Memory B cell (primary cell): ENCODE data around the gene ANKRD65.
A peak's percentile ranks its signal among the peaks of the same experiment; 100 is the strongest.
"Not testable (repeated sequence)": the region's sequence is repeated elsewhere in the genome, so short reads cannot be mapped to it uniquely, and the experiment has no call there.

ENCODE experiments used
- ATAC-seq: fragments of 150-1000 bp; cut with Tn5 transposase; 2 replicates; pipeline ENCODE4 v1.10.0; 2021; ENCODE audit warnings: low read depth, mild to moderate bottlenecking, moderate library complexity
- DNase-seq, 2 donors: peaks; one replicate each; pipeline ENCODE4 v3.0.0; 2022; ENCODE audit warnings: low spot score in 2 of 2
- H3K27ac Mint-ChIP-seq: one replicate; pipeline ENCODE4 v1.8.0; 2022; ENCODE audit warnings: mild to moderate bottlenecking, moderate library complexity, mixed read lengths
- H3K27me3 Mint-ChIP-seq: one replicate; pipeline ENCODE4 v1.8.0; 2022; ENCODE audit warnings: mixed read lengths
- H3K36me3 Mint-ChIP-seq: one replicate; pipeline ENCODE4 v1.8.0; 2022; ENCODE audit warnings: mild to moderate bottlenecking, mixed read lengths
- H3K4me1 Mint-ChIP-seq: one replicate; pipeline ENCODE4 v1.8.0; 2022; ENCODE audit warnings: mixed read lengths
- H3K4me3 Mint-ChIP-seq: one replicate; pipeline ENCODE4 v1.8.0; 2022; ENCODE audit warnings: mild to moderate bottlenecking, moderate library complexity, mixed read lengths
- H3K9me3 Mint-ChIP-seq: one replicate; pipeline ENCODE4 v1.8.0; 2022; ENCODE audit warnings: mixed read lengths

ANKRD65 gene

DNA sequence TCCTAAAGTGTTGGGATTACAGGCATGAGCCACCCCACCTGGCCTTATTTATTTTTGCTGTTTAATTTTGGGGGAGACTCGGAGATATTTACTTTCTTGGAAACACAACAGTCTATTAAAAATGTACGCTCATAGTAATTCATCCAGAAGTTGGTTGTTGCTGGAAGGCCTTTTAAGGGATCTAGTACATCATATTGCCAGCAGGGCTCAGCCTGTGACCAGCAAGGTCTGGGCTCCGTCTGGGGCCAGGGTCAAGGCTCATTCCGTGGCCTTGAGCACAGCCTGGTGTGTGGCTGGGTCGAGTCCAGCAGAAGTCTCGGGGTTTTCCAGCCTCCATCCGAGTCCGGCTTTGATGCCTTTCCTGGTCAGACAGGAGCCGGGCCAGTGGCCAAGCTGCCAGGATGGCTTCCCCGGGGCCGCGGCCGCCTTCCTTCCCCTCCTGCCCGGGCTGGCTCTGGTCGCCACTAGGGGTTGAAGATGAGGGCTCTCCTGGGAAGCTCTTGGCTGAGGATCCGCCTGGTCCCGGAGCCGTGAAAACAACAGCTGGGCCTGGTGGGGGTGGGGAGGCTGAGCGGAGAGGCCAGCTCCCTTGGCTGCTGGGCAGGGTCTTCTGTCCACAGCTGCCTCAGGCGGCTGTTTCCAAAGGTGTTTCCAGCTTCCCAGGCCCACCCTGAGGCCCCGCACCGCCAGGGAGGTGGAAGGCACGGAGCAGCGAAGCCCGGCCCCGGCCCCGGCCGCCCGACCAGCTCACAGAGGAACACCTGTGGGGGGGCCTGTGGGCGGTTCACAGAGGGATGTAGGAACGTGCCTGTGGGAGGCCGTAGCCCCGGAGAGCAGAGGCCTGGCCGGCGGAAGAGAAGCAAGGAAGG, 9.3 kb upstream of the ANKRD65 start:
- Mint-ChIP-seq H3K27me3 (peaks cover 23% of the 10 kb centered on the region), H3K36me3 (peaks cover 2% of the 10 kb centered on the region), H3K4me1 (peaks cover 5% of the 10 kb centered on the region), H3K9me3 (no peaks in the 10 kb centered on the region), H3K27ac (no peak overlapping the region), H3K4me3 (no peak overlapping the region)
- ATAC-seq: no peak
- peak in 1 of 2 donors; percentile 13 for DNase-seq

DNA sequence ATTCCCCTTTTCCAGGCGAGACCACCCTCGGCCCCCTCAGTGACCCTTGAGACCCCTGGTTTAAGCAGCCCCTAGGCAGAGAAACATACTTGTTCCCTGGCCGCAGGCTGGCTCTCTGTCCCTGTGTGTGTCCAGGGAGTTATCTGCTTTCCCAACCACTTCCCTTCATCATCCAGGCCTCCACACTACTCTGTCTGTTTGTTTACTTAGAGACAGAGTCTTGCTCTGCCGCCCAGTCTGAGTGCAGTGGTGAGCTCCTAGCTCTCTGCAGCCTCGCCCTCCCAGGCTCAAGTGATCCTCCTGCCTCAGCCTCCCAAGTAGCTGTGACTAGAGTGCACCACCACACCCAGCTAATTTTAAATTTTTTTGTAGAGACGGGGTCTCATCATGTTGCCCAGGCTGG, 8.6 kb upstream of the ANKRD65 start:
- Mint-ChIP-seq H3K4me1 (no peaks in the 10 kb centered on the region), H3K4me3 (no peak overlapping the region), H3K36me3 (peaks cover 2% of the 10 kb centered on the region), H3K9me3 (no peaks in the 10 kb centered on the region), H3K27me3 (peaks cover 21% of the 10 kb centered on the region), H3K27ac (no peak overlapping the region)
- ATAC-seq (no peak), DNase-seq (no peak)

DNA sequence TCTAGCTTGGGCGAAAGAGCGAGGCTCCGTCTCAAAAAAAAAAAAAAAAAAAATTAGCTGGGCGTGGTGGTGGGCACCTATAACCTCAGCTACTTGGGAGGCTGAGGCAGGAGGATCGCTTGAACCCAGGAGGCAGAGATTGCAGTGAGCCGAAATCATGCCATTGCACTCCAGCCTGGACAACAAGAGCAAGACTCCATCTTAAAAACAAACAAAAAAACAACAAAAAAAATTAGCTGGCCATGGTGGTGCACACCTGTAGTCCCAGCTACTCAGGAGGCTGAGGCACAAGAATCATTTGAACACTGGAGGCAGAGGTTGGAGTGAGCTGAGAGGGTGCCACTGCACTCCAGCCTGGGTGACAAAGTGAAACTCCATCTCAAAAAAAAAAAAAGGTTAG, 7.9 kb upstream of the ANKRD65 start:
- DNase-seq, H3K36me3 Mint-ChIP-seq, H3K27ac Mint-ChIP-seq, H3K4me3 Mint-ChIP-seq, H3K9me3 Mint-ChIP-seq, ATAC-seq, H3K4me1 Mint-ChIP-seq: not testable (repeated sequence)
- H3K27me3 Mint-ChIP-seq: peaks cover 21% of the 10 kb centered on the region

DNA sequence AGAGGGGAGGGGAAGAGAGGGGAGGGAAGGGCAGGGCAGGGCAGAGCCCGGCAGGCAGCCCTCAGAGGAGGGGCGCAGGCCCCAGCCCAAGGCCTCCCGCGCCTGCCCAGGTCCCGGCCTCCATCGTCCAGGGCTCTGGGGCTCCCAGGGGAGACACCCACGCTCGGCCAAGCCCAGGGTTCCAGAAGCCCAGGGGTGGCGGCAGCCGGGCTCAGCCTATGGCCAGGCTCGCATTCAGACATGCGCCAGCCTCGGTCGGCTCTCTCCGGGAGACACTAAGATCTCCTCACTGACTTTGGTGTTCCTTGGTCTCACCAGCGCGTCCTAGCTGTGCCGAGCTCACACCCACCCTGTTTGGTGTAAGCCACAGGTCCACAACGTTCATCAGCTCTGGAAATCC, 7.1 kb upstream of the ANKRD65 start:
- peaks cover 19% of the 10 kb centered on the region for H3K27me3 Mint-ChIP-seq
- no peaks in the 10 kb centered on the region for H3K9me3 Mint-ChIP-seq

DNA sequence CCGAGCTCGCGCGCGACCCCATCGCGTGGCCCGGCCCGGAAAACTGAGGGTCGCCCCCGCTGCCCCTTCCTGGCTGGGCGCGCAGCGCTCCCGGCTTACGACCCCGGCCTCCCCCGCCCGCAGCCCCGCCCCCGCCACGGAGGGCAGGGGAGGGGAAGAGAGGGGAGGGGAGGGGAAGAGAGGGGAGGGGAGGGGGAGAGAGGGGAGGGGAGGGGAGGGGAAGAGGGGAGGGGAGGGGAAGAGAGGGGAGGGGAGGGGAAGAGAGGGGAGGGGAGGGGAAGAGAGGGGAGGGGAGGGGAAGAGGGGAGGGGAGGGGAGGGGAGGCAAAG, 6.7 kb upstream of the ANKRD65 start:
- no peak for DNase-seq
- Mint-ChIP-seq H3K4me1 (no peaks in the 10 kb centered on the region), H3K9me3 (no peaks in the 10 kb centered on the region)

More for the DNA sequence above, 7.1 kb upstream of the ANKRD65 start:
- DNase-seq: peak in 1 of 2 donors; percentile 14
- Mint-ChIP-seq H3K4me1 (no peaks in the 10 kb centered on the region), H3K27ac (no peak overlapping the region), H3K36me3 (peaks cover 2% of the 10 kb centered on the region), H3K4me3 (no peak overlapping the region)
- ATAC-seq: no peak

DNA sequence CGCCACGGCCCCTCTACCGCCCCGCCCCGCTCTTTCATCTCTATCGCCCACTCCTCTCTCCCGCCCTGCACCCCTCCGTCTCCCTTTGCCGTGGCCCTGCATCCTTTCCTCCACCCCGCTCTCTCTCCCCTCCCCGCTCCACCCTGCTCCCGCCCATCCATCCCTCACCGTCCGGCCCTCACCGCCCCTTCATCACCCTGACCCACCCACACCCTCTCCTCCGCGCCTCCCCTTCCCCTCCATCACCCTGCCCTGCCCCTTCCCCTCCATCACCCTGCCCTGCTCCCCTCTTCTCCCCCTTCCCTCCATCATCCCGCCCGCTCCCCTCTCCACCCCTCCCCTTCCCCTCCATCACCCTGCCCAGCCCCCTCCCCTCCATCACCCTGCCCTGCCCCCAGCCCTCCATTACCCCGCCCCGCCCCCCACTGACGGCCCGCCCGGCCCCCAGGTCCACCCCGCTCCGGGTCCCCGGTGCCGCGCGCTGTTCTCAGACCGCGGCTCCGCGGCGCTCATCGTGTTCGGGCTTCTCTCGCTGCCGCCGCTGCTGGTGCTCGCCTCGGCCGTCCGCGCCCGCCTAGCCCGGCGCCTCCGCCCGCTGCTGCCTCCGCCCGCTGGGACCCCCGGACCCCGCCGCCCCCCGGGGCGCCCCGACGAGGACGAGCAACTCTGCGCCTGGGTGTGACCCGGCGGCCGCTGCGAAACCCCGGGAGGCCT, 6.2 kb upstream of the ANKRD65 start:
- H3K4me3 Mint-ChIP-seq: no peak overlapping the region
- ATAC-seq (no peak), DNase-seq (no peak)
- H3K4me1 Mint-ChIP-seq: no peaks in the 10 kb centered on the region
- peaks cover 23% of the 10 kb centered on the region for H3K27me3 Mint-ChIP-seq
- peaks cover 2% of the 10 kb centered on the region for H3K36me3 Mint-ChIP-seq
- no peaks in the 10 kb centered on the region for H3K9me3 Mint-ChIP-seq
- H3K27ac Mint-ChIP-seq: no peak overlapping the region

More for the DNA sequence above, 6.7 kb upstream of the ANKRD65 start:
- peaks cover 23% of the 10 kb centered on the region for H3K27me3 Mint-ChIP-seq
- no peak overlapping the region for H3K4me3 Mint-ChIP-seq
- peaks cover 2% of the 10 kb centered on the region for H3K36me3 Mint-ChIP-seq
- no peak overlapping the region for H3K27ac Mint-ChIP-seq
- ATAC-seq: no peak

DNA sequence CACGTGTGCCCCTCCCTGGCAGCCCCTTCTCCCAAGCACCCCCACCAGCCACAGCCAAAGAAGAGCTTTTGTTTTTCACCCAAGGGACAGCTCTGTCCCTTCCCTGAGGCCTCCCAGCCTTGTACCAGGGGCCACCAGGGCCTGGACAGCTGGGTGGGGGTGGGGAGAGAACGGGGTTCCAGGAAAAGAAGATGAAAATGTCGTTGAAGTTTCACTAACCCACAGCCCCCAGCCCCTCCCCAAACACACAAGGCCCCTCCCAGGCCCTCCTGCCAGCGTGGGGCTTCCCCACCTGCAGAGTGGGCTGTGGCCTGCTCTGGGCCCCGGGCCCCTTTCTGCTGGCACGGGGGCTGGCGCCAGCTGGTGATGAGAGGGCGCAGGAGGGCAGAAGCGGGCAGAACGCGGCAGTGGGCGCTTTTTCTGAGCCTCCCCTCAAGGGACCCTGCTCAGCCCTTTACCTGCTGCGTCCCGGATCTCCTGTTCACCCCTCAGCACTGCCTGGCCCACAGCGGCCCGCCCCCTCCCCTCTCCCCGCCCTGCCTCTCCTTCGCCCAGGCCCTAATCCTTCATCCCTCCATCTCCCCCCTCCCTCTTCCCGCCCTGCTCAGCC, 5.5 kb upstream of the ANKRD65 start:
- Mint-ChIP-seq H3K9me3 (no peaks in the 10 kb centered on the region), H3K4me3 (peak overlapping the region; percentile 44), H3K36me3 (peaks cover 2% of the 10 kb centered on the region), H3K27me3 (peaks cover 24% of the 10 kb centered on the region), H3K27ac (no peak overlapping the region), H3K4me1 (no peaks in the 10 kb centered on the region)
- ATAC-seq (peak; percentile 29), DNase-seq (peak in 1 of 2 donors; percentile 15)

DNA sequence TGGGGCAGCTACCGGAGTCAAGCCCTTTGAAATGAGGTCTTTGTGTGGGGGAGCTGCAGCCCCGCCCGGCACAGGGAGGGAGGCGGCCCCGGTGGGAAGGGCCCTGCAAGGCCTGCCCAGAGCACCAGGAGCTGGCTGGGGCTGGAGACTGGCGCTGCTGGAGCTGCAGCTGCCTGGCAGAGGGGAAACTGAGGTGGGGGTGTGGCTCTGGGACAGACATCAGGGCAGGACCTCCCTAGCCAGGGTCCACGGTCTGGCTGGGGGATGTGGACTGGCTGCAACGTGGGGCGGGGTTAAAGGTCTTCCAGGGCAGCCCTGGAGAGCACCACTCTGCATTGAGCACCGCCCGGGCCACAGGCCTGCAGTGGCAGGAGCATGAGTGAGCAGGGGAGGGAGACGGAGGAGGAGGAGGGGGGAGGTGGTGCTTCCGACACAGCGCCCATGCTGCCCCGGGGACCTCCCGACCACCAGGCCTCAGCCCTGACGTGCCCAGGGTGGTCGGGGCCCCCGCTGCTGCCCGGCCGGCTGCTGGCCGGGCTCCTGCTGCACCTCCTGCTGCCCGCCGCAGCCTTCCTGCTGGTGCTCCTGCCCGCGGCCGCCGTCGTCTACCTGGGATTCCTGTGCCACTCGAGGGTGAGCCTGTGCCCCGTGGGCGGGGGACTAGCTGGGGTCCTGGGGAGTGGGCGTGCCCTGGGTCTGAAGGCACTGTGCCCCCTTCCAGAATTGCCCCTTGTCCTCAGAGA, 4.8 kb upstream of the ANKRD65 start:
- Mint-ChIP-seq H3K4me3 (peak overlapping the region; percentile 44), H3K27me3 (peaks cover 24% of the 10 kb centered on the region), H3K9me3 (no peaks in the 10 kb centered on the region), H3K36me3 (peaks cover 2% of the 10 kb centered on the region), H3K4me1 (no peaks in the 10 kb centered on the region), H3K27ac (no peak overlapping the region)
- ATAC-seq (no peak), DNase-seq (peak in 1 of 2 donors; percentile 18)

DNA sequence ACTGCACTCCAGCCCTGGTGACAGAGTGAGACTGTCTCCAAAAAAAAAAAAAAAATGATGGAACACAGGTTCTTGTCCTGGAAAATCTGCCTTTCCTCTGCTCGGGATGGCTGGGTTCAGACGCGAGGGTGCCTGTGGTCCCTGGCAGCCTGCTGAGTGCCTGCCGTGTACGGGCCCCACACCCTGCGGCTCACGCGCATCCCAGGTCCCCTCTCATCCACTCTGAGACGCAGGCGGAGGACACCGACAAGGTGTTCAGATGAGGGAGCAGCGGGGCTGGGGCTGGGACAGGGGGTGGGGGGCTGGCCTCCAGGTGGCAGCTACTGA, 4.3 kb upstream of the ANKRD65 start:
- peaks cover 4% of the 10 kb centered on the region for H3K36me3 Mint-ChIP-seq
- no peak overlapping the region for H3K4me3 Mint-ChIP-seq
- H3K27ac Mint-ChIP-seq: no peak overlapping the region
- H3K27me3 Mint-ChIP-seq: peaks cover 27% of the 10 kb centered on the region
- peaks cover 3% of the 10 kb centered on the region for H3K4me1 Mint-ChIP-seq
- DNase-seq: no peak
- ATAC-seq: no peak
- no peaks in the 10 kb centered on the region for H3K9me3 Mint-ChIP-seq

DNA sequence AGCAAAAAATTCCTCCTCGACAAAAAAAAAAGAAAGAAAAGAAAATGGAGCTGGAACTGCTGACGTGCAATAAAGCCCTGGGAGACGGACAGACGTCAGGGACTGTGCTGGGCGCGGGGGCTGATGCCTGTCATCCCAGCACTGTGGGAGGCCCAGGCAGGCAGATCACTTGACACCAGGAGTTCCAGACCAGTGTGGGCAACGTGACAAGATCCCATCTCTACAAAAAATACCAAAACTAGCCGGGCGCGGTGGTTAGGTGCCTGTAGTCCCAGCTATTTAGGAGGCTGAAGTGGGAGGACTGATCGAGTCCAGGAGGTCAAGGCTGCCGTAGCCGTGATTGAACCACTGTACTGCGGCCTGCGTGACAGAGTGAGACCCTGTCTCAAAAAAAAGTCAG, 3.6 kb upstream of the ANKRD65 start:
- H3K4me1 Mint-ChIP-seq: peaks cover 3% of the 10 kb centered on the region
- ATAC-seq (no peak), DNase-seq (no peak)
- H3K4me3 Mint-ChIP-seq: no peak overlapping the region
- no peak overlapping the region for H3K27ac Mint-ChIP-seq
- peaks cover 4% of the 10 kb centered on the region for H3K36me3 Mint-ChIP-seq
- H3K27me3 Mint-ChIP-seq: peaks cover 24% of the 10 kb centered on the region
- H3K9me3 Mint-ChIP-seq: no peaks in the 10 kb centered on the region

DNA sequence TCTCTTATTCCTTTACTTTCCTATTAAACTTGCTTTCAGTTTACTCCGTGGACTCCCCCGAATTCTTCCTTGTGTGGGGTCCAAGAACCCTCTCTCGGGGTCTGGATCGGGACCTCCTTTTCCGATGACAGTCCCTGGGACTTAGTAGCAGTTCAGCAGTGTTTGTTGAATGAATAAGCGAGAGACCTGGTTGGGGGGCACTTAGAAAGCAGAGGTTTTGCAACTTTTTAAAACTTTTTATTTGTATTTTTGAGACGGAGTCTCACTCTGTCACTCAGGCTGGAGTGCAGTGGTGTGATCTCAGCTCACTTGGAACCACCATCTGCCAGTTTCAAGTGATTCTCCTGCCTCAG, 2.1 kb upstream of the ANKRD65 start:
- ATAC-seq (no peak), DNase-seq (no peak)
- H3K9me3 Mint-ChIP-seq: no peaks in the 10 kb centered on the region
- H3K4me3 Mint-ChIP-seq: no peak overlapping the region
- no peak overlapping the region for H3K27ac Mint-ChIP-seq
- H3K4me1 Mint-ChIP-seq: peaks cover 3% of the 10 kb centered on the region
- H3K27me3 Mint-ChIP-seq: peaks cover 21% of the 10 kb centered on the region
- H3K36me3 Mint-ChIP-seq: peaks cover 2% of the 10 kb centered on the region

DNA sequence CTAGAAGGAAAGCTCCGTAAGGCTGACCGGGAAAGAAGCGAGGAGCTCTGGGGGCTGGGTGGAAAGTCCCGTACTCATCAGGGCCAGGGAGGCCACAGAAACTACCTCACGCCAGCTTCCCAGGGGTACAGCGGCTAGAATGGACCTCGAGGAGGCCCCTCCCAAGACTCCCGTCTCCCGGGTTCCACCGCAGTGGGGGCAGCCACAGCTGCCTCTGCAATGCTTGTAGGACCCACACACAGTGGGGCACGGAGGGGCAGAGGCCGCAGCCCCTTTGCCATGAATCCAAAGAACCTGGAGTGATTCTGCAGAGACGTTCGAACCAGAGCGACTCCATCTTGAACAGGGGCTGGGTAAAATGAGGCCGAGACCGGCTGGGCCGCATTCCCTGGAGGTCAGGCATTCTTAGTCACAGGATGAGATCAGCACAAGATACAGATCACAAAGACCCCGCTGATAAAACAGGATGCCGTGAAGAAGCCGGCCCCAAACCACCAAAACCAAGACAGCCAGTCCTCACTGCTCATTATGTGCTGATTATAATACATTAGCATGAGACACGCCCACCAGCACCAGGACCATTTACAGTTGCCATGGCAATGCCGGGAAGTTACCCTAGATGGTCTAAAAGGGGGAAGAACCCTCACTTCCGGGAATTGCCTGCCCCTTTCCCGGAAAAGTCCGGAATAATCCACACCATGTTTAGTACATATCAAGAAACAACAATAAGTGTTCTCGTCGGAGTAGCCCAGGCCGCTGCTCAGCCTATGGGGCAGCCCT, 1.6 kb upstream of the ANKRD65 start:
- H3K27me3 Mint-ChIP-seq: peaks cover 24% of the 10 kb centered on the region

DNA sequence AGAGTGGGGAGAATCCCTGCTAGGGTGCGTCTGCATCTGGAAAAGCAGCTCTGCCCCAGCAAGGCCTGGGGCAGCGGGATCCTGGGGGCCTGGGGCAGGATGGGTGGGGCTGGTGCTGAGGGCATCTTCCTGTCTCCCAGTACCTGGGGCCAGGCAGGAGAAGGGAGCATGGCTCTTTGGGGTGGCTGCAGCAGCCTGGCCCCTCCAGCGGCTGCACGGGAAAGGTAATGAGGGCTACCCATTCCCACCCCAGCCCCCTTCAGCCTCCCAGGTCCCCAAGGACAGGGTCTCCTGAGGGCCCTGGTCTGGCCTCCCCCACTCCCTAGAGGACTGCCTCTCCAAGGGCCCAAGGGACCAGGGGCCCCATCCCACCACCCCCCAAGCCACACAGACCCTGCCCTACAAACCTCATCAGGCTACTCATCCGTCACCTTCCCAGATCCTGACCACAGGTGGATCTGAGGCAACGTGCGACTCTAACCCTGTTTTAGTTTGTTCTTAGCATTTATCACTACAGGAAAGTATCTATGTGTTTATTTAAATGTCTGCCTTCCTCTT, 910 bp upstream of the ANKRD65 start:
- Mint-ChIP-seq H3K27me3 (peaks cover 23% of the 10 kb centered on the region), H3K9me3 (no peaks in the 10 kb centered on the region), H3K27ac (no peak overlapping the region), H3K36me3 (peaks cover 2% of the 10 kb centered on the region), H3K4me3 (no peak overlapping the region), H3K4me1 (peaks cover 3% of the 10 kb centered on the region)
- no peak for DNase-seq
- ATAC-seq: no peak

More for the DNA sequence above, 1.6 kb upstream of the ANKRD65 start:
- Mint-ChIP-seq H3K27ac (no peak overlapping the region), H3K9me3 (no peaks in the 10 kb centered on the region), H3K4me1 (peaks cover 3% of the 10 kb centered on the region), H3K4me3 (no peak overlapping the region), H3K36me3 (peaks cover 2% of the 10 kb centered on the region)
- no peak for DNase-seq
- peak; percentile 31 for ATAC-seq
